ENCODE measurements around the gene TSPAN12.
"Not testable (repeated sequence)": the region's sequence is repeated elsewhere in the genome, so short reads cannot be mapped to it uniquely, and the experiment has no call there.

TSPAN12 gene, protein sequence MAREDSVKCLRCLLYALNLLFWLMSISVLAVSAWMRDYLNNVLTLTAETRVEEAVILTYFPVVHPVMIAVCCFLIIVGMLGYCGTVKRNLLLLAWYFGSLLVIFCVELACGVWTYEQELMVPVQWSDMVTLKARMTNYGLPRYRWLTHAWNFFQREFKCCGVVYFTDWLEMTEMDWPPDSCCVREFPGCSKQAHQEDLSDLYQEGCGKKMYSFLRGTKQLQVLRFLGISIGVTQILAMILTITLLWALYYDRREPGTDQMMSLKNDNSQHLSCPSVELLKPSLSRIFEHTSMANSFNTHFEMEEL

GRCh38 chr7:120857588-120858573, at the start of gene TSPAN12:
TSPAN12 (minus strand) TSS chr7:120858144; CDS start chr7:120856763, 1,381 bp downstream.
- DNase-seq (ENCODE audit: low spot score): peak; percentile 91

DNA sequence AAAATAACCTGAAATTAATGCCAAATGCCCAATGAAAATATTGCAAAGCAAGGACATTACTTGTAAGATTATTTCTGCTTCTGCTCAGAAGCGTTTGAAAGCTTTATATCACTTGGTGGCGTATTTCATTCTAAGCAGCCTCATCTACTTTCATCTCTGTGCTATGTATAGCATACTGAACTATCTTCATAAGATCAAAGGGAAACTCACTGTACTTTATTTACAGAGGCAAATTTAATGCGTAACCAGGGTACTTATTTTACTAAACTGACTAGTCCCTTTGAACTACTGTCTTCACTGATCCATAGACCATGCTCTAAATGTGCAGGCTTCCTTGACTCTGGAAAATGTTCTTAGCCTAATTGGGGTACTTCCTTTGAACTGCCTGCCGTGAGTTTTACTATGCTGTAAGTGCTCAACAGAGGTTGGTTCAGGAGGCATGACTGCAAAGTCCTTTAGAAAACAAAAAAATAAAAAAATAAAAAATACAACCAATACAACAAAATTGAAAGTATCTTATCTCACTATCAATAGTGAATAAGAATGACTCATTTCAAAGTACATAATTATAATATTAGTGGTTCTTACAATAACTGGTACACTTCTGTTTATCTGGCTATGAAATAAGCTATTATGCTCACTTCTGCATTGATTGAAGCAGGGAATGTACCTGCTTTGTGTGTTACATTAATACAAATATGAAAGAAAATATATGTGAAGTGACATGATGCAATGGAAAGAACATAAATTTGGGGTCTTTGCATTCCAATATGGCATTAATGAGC, 41.0 kb upstream of the TSPAN12 start:
- DNase-seq (ENCODE audit: low spot score): no peak

GRCh38 chr7:120895253-120895652, 37.3 kb upstream of the TSPAN12 start:
- DNase-seq (ENCODE audit: low spot score): not testable (repeated sequence)

DNA sequence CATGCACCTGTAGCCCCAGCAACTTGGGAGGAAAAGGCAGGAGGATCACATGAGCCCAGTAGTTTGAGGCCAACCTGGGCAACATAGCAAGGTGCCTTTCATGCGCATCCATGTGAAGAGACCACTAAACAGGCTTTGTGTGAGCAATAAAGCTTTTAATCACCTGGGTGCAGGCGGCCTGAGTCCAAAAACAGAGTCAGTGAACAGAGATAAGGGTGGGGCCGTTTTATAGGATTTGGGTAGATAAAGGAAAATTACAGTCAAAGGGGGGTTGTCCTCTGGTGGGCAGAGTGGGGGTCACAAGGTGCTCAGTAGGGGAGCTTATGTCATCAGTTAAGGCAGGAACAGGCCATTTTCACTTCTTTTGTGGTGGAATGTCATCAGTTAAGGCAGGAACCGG, 27.7 kb upstream of the TSPAN12 start:
- not testable (repeated sequence) for DNase-seq (ENCODE audit: low spot score)

DNA sequence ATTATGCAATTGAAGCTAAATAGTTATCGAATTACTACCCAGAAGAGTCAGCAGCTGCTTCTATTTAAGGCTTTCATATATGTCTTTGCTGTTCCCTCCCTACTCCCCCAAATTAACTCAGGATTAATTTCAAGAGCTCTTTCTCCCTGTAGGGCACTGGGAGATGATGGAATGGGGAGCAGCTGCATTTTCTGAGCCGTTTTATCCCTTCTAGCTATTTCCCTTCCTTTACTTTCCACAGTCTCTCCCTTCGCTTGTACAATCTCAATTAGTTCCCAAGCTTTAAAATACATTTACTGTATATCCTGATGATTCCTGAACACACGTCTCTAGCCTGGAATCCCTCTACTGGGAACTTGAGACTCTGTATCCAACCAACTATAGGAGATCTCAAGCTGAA, 19.8 kb upstream of the TSPAN12 start:
- DNase-seq (ENCODE audit: low spot score): no peak

GRCh38 chr7:120876922-120877321, 19.0 kb upstream of the TSPAN12 start:
- DNase-seq (ENCODE audit: low spot score): no peak

DNA sequence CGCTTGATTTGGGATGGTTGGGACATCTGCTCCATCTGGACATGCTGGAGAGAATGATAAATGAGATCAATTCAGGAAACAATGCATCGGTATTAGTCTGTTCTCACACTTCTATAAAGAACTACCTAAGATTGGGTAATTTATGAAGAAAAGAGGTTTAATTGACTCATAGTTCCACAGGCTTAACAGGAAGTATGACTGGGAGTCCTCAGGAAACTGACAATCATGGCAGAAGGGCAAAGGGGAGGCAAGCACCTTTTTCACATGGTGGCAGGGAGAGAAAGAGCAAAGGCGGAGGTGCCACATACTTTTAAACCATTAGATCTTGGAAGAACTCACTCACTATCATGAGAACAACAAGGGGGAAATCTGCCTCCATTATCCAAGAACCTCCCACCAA, 16.8 kb upstream of the TSPAN12 start:
- DNase-seq (ENCODE audit: low spot score): no peak

GRCh38 chr7:120874016-120874415, 16.1 kb upstream of the TSPAN12 start:
- no peak for DNase-seq (ENCODE audit: low spot score)

- no peak for DNase-seq (ENCODE audit: low spot score)
Measured at GRCh38 chr7:120873401-120873800, 15.5 kb upstream of the TSPAN12 start.

DNA sequence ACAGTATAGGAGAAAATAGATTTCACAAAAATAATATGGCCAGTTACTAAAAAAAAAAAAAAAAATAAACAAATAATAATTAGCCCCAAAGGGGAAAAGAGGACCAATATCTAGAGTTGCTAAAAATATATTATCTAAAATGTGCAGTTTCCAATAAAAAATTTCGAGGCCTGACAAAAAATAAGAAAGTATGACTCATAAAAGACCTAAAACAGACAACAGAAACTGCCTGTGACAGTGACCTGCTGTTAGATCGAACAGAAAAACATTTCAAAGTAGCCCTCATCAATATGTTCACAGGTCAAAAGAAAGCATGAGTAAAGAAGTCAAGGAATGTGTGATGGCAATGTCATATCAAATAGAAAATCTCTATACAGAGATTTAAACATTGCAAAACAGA, 11.8 kb upstream of the TSPAN12 start:
- DNase-seq (ENCODE audit: low spot score): no peak

DNA sequence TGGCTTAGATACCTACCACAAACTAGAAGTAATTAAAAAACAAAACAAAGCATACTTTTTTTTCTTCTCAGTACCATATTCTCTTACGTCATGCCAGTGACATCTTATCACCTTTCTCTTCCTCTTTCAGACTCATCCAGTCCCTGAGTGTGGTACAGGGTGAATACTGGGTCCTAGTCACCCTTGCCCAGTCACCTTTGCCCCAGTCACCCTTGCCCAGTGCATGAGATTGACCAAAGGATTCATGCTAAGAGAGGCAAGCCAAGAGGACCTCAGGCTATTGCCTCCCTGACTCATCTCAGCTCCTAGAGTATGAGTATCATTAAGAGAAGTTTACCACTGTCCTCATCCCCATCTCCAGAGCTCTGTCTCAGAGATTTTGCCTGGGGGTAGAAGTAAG, 10.0 kb upstream of the TSPAN12 start:
- DNase-seq (ENCODE audit: low spot score): no peak

DNA sequence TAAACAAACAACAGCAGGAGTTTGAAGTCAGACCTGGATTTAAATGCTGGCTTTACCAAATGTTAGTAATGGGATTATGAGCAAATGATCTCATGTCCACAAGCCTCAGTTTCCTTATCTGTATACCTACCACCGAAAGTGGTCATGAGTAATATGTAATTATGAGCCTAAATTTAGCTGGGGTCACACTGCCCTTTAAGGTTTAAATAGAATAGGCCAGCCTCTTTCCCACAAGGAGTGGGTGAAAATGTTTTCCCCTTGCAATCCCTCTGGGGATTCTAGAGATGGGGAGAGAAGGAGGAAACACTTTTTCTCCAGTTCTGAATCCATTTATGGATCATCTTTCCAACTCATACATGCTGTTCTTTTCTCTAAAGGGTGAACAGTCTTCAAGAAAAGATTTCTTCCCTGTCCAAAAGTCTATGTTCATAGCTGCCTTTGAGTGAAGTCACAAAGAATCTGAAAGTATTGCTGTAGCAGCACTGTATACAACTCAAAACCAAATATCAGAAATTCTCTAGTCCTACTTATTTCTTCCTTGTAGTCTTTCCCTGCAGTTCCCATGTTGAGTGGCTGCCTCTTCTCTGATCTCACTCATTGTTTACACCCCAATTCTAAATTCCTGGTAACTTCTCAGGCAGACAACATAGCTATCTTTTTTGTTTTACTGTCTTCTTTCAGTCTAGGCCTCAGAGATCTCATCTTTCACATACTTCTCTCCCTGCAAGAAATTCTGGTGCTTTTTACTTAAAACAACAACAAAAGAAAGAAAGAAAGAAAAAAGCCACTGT, 7.4 kb upstream of the TSPAN12 start:
- DNase-seq (ENCODE audit: low spot score): no peak

GRCh38 chr7:120864141-120864900, 6.4 kb upstream of the TSPAN12 start:
- DNase-seq (ENCODE audit: low spot score): no peak

DNA sequence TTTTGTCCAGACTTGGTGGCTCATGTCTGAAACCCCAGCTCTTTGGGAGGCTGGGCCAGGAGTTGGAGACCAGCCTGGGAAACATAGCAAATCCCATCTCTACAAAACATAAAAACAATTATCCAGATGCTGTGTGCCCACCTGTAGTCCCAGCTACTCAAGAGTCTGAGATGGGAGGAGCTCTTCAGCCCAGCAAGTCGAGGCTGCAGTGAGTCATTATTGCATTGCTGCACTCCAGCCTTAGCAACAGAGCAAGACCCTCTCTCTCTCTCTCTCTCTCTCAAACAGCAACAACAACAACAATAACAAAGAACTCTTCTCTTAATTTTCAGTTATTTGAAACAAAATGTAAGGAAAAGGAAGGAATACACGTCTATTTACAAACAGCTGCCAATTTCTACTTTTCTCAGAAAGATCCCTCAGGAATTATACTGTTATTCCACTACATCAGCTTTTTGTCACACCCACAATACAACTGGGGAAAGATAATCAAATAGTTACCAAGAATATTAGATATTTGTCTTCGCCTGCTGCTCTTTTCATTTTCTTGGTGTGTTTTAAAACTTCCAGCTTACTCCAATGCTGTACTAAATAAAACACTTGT, 5.1 kb upstream of the TSPAN12 start:
- no peak for DNase-seq (ENCODE audit: low spot score)

DNA sequence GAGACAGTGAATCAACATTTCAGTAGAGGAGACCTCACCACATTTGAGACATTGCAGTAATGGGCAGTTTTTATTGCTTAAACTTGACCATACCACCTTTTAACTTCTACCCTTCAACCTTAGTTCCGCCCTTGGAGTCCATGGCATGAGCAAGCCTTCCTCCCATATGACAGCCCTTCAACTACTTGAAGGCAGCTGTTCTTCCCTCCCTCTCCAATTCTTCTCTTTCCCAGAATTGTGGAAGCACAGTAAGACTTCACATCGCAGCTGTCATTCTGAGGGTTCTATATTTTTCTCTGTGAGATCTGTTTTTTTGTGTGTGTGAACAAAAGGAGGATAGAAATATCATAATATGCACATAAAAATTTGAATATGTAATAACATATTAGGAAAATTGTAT, 2.2 kb upstream of the TSPAN12 start:
- no peak for DNase-seq (ENCODE audit: low spot score)

DNA sequence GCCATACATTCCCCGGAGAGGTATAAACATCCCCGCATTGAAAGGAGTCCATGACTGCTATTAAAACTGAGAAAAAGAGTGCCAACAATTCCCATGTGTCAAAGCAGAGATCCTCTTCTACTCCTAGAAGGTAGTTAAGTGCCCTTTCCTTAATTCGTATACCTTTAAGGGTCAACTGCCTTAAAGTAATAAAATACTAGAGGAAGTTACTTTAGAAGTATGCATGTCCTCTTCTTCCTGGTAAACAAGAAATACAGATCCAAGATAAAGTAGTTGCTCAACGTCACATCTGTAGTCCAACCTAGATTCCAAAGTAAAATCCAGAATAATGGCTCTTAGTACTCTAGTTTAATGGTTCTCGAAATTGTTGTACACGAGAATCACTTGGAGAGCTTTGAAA, 1.5 kb upstream of the TSPAN12 start:
- no peak for DNase-seq (ENCODE audit: low spot score)

DNA sequence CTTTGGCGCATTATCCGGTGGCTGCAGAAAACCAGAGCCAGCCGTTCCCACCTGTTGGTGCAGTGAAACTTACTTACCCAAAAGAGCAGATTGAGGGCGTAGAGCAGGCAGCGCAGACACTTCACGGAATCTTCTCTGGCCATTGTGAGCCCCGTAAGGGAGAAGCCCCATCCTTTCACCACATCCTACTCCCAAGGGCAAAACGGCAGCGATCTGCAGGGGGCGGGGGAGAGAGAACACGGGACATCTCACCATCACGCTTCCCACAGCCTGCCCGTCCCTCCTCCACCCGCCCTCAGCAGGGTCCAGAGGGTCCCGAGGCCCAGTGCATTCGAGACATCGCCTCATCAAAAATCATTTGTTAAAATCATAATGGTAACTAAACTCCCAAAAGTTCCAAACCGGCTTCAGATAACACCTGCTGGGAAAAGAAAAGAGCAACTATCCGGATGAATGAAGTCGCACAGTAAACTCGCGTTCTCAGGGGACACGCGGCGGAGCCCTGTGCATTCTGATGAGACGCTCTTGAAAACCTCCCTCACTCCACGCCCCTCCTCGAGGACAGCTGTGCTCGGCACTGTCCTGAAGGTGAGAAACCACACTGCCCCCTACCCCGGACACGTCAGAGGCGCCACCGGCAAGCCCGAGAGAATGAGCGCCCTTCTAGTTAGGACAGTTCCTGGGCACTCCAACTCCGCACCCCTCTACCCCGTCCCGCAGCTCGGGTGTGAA, 1.2 kb downstream of the TSPAN12 start:
- peak; percentile 38 for DNase-seq (ENCODE audit: low spot score)

- DNase-seq (ENCODE audit: low spot score): no peak
Measured at GRCh38 chr7:120856198-120856597, 1.7 kb downstream of the TSPAN12 start.

- DNase-seq (ENCODE audit: low spot score): no peak
Measured at GRCh38 chr7:120852700-120853099, 5.2 kb downstream of the TSPAN12 start.

DNA sequence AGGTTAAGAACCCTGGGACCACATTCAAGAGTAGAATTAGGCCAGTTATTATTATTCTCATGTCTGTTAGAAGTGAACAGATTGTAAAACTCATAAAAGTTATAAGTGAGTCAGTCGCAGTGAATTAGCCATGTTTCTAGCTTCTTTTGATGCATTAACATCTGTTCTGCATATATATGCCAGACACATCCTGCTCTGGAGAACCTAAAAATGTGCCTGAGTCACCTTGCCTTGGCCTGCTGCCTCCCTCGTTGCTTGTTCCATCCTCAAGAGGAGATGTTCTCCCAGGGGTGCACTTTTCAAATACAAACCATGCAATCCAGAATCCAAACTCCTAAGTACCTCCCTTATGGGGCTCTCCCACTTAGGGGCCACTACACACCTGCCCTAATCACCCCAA, 14.8 kb downstream of the TSPAN12 start:
- DNase-seq (ENCODE audit: low spot score): no peak
